Mammary epithelial cell (primary cell): ENCODE results near the gene CCDC187.

Experiments
- EZH2 ChIP-seq: IDR thresholded peaks from 2 replicates; pipeline ENCODE4 v1.6.1; 2012; ENCODE audit warnings: low read length, inconsistent platforms, borderline replicate concordance
- TF ChIP-seq, protein P1 (sequence below), 2 donors: IDR thresholded peaks in 1 of 2; conservative IDR thresholded peaks in 1 of 2; 2 replicates each; pipeline ENCODE4 v1.5.1; 2011 to 2012; ENCODE audit warnings: inconsistent platforms in 2 of 2, low read length in 2 of 2, mild to moderate bottlenecking in 2 of 2, control low read depth in 1 of 2, low read depth in 1 of 2; ENCODE audit not compliant: insufficient read depth in 1 of 2; ENCODE audit errors: extremely low read depth in 1 of 2

DNA sequence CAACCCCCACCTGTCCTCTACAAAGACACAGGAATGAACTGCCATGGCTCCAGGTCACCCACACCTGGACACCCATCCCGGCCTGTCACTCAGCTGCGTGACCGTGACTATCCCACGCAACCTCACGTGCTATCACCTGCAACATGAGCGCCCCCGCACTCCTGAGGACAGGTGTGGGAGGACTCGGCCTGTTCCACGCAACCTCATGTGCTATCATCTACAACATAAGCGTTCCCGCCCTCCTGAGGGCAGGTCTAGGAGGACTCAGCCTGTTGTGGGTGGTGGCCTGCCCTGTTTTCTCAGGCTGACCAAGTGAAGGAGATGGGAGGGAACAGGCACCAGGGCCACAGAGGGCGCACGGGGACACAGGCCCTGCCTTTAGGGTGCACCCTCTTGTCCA is 62.4 kb downstream of the CCDC187 start:
- TF ChIP-seq, protein P1, sequence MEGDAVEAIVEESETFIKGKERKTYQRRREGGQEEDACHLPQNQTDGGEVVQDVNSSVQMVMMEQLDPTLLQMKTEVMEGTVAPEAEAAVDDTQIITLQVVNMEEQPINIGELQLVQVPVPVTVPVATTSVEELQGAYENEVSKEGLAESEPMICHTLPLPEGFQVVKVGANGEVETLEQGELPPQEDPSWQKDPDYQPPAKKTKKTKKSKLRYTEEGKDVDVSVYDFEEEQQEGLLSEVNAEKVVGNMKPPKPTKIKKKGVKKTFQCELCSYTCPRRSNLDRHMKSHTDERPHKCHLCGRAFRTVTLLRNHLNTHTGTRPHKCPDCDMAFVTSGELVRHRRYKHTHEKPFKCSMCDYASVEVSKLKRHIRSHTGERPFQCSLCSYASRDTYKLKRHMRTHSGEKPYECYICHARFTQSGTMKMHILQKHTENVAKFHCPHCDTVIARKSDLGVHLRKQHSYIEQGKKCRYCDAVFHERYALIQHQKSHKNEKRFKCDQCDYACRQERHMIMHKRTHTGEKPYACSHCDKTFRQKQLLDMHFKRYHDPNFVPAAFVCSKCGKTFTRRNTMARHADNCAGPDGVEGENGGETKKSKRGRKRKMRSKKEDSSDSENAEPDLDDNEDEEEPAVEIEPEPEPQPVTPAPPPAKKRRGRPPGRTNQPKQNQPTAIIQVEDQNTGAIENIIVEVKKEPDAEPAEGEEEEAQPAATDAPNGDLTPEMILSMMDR (conservative IDR thresholded peaks at IDR 0.05 in 1 of 2, IDR thresholded peaks at IDR 0.05 in 1 of 2; ENCODE audit: extremely low read depth in 1 of 2, insufficient read depth in 1 of 2, low read depth in 1 of 2, low read length in 2 of 2) = no peak
- TF ChIP-seq EZH2 = no peak
